Thyroid gland (tissue), 4 donors: ENCODE results near the gene TMEM45B. TPM values are rescaled to one million over a fixed set of nuclear protein-coding genes. Genes with fewer than 3 reads are reported as not detected.

Experiments used
- DNase-seq, 2 donors: peaks; one replicate each; pipeline ENCODE4 v3.0.0-alpha.2; 2019
- H3K27ac ChIP-seq, 3 donors: fragments of 200-600 bp; sonication (generic); 1 replicate in 2 of 3; 2 replicates in 1 of 3; pipeline ENCODE4 v1.5.1; 2016 to 2019; ENCODE audit warnings: mild to moderate bottlenecking in 1 of 3, moderate library complexity in 1 of 3
- H3K27me3 ChIP-seq: fragments of 200-600 bp; sonication (generic); one replicate; pipeline ENCODE4 v1.5.1; 2019
- H3K36me3 ChIP-seq, 2 donors: fragments of 200-600 bp; sonication (generic); one replicate each; pipeline ENCODE4 v1.5.1; 2016 to 2019
- H3K4me1 ChIP-seq, 2 donors: fragments of 200-600 bp; sonication (generic); one replicate each; pipeline ENCODE4 v1.5.1; 2017 to 2019
- H3K4me3 ChIP-seq, 3 donors: fragments of 200-600 bp; sonication (generic); replicated peaks in 1 of 3; 1 replicate in 2 of 3; 2 replicates in 1 of 3; pipeline ENCODE4 v1.5.1; 2016; ENCODE audit warnings: mild to moderate bottlenecking in 1 of 3
- H3K9me3 ChIP-seq: fragments of 200-600 bp; sonication (generic); one replicate; pipeline ENCODE4 v1.5.1; 2017
- CTCF ChIP-seq, 6 experiments: fragments of 200-600 bp in 3 of 6; fragments of 450-650 bp in 3 of 6; sonication (generic) in 3 of 6; IDR thresholded peaks; one replicate each; pipeline ENCODE4 v1.5.1; 2016 to 2019; ENCODE audit warnings: antibody characterized with exemption in 6 of 6, mild to moderate bottlenecking in 2 of 6, inconsistent platforms in 1 of 6, moderate library complexity in 1 of 6
- POLR2A ChIP-seq, 2 donors: fragments of 450-650 bp; IDR thresholded peaks; one replicate each; pipeline ENCODE4 v1.6.1; 2017; ENCODE audit warnings: antibody characterized with exemption in 2 of 2, mild to moderate bottlenecking in 2 of 2, moderate library complexity in 1 of 2
- WGBS, 2 donors: methylation state at CpG; one replicate each; pipeline ENCODE4 v1.1.5; 2017; 5-methylcytosine and 5-hydroxymethylcytosine counted together
- intact Hi-C: fragments of 100-400 bp; cut with DNase I; formaldehyde crosslinking; loops from one replicate; pipeline ENCODE4 v1.15.1; 2023
- total RNA-seq, 4 donors: library from RNA; depleted of rRNA; stranded (reverse); fragments of >200 nt; gene quantifications; one replicate each; pipeline ENCODE4 v1.2.3, GENCODE V29; 2016

TMEM45B gene
- total RNA-seq, 4 donors from 2014 or later: 8.1 to 28.1 (median 21.9) TPM

GRCh38 chr11:129888451-129888850 is 72.8 kb downstream of the TMEM45B start:
- 88 to 91% methylated on average over 5 of the region's 5 CpGs for WGBS, 2 donors
- Histone ChIP-seq H3K9me3 (no peaks in the 10 kb centered on the region), H3K4me3 (no peak overlapping the region), H3K36me3 (peaks cover 47 to 58% of the 10 kb centered on the region in 2 donors), H3K4me1 (no peaks in the 10 kb centered on the region), H3K27ac (no peak overlapping the region), H3K27me3 (no peaks in the 10 kb centered on the region)
- intact Hi-C loops: no loop called here
- TF ChIP-seq CTCF (IDR thresholded peaks at IDR 0.05): no peak
- TF ChIP-seq POLR2A (IDR thresholded peaks at IDR 0.05): no peak
- no peak for DNase-seq

DNA sequence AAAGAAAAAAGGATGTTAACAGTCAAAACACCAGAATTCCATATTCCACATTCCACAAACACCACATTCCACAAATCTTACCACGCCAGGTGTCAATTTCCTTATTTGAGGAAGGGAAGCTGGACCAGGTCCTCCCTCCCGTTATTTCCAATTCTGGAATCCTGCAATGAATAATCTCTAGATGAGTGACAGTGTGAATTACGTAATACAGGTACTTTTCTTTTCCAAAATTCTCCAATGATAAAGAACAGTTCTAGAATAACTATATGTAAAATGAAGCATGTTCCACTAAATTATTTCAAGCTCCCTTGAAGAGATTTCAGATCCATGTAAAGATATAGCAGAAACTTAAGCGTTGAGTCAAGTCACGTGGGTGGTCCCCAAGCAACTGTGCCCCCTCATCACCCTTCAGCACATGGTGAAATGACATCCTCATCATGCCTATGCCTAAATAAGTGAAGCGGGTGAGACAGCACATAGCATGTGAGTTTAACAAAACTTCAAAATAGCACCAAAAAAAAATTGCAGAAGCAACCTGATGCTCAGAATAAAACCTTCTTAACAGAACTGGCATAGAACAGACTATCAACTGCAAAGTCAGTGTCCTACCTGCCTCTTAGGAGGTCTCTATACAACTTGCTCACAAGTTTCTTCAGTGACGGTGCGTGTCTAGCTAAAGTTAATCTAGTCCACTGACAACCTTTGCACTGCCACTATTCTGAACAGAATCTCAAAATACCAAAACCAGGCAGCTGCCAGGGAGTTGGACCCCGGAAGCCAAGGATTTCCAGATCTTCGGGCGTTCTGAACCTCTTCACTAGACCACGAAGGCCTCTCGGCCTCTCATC is 78.9 kb downstream of the TMEM45B start:
- intact Hi-C loops: no loop called here
- Histone ChIP-seq H3K36me3 (peaks cover 0 to 7% of the 10 kb centered on the region in 2 donors), H3K27ac (peak overlapping the region; percentile 36 to 88 (median 82)), H3K9me3 (no peaks in the 10 kb centered on the region), H3K4me3 (peak overlapping the region; percentile 60 to 94 (median 64)), H3K27me3 (no peaks in the 10 kb centered on the region), H3K4me1 (peaks cover 5 to 6% of the 10 kb centered on the region in 2 donors)
- no peak for DNase-seq
- WGBS, 2 donors: 29% methylated on average over 13 of the region's 13 CpGs
- TF ChIP-seq POLR2A (IDR thresholded peaks at IDR 0.05): no peak
- TF ChIP-seq CTCF (IDR thresholded peaks at IDR 0.05): no peak

GRCh38 chr11:129895126-129896041 is 79.7 kb downstream of the TMEM45B start, which contains the start of gene NFRKB:
Gene NFRKB, minus strand, starts transcription at chr11:129895578. Its CDS starts 2,729 bp downstream, at chr11:129892849.
- Histone ChIP-seq H3K9me3 (no peaks in the 10 kb centered on the region), H3K4me1 (peaks cover 5 to 6% of the 10 kb centered on the region in 2 donors), H3K4me3 (peak within 1 kb of the TSS; percentile 60 to 94 (median 64)), H3K27ac (peak within 1 kb of the TSS; percentile 36 to 88 (median 82)), H3K27me3 (no peaks in the 10 kb centered on the region), H3K36me3 (peaks cover 0 to 7% of the 10 kb centered on the region in 2 donors)
- peak in 2 of 6 experiments; percentile 27 to 29 for TF ChIP-seq CTCF (IDR thresholded peaks at IDR 0.05)
- peak in 1 of 2 donors; percentile 84 for TF ChIP-seq POLR2A (IDR thresholded peaks at IDR 0.05)
- peak; percentile 83 to 84 for DNase-seq
- 2% methylated on average over 26 to 47 of the region's 77 CpGs for WGBS, 2 donors
- intact Hi-C loops: no loop called here

GRCh38 chr11:129896062-129896461 is 80.4 kb downstream of the TMEM45B start:
- Histone ChIP-seq H3K9me3 (no peaks in the 10 kb centered on the region), H3K27me3 (no peaks in the 10 kb centered on the region), H3K27ac (peak overlapping the region in 2 of 3 donors; percentile 82 to 88), H3K4me1 (peaks cover 5 to 6% of the 10 kb centered on the region in 2 donors), H3K4me3 (peak overlapping the region in 1 of 3 donors; percentile 94), H3K36me3 (peaks cover 0 to 7% of the 10 kb centered on the region in 2 donors)
- peak in 1 of 2 donors; percentile 20 for DNase-seq
- TF ChIP-seq POLR2A (IDR thresholded peaks at IDR 0.05) (no peak), CTCF (IDR thresholded peaks at IDR 0.05) (no peak)
- intact Hi-C loops: no loop called here
- WGBS, 2 donors: 69 to 71% methylated on average over 9 of the region's 9 CpGs
